Measurements from ENCODE around the gene PARPBP.

DNA sequence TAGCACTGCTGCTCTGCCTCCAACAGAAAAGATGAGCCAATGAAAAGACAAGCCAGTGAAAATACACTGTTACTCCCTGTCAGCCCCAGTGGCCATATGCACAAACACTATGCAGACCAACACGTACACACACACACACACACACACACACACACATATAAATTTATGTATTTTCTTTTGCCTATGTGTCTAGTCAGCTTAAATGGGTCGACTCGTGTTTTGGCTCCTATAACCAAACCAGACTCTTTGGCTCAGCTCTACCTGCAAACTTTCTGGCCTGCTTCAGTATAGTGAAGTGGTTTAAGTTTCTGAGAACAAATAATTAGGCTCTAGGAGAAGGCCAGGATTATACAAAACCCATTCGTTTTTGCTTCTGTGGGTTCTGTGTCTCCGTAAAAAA, 108.0 kb downstream of the PARPBP start:
- TF ChIP-seq, protein P1, sequence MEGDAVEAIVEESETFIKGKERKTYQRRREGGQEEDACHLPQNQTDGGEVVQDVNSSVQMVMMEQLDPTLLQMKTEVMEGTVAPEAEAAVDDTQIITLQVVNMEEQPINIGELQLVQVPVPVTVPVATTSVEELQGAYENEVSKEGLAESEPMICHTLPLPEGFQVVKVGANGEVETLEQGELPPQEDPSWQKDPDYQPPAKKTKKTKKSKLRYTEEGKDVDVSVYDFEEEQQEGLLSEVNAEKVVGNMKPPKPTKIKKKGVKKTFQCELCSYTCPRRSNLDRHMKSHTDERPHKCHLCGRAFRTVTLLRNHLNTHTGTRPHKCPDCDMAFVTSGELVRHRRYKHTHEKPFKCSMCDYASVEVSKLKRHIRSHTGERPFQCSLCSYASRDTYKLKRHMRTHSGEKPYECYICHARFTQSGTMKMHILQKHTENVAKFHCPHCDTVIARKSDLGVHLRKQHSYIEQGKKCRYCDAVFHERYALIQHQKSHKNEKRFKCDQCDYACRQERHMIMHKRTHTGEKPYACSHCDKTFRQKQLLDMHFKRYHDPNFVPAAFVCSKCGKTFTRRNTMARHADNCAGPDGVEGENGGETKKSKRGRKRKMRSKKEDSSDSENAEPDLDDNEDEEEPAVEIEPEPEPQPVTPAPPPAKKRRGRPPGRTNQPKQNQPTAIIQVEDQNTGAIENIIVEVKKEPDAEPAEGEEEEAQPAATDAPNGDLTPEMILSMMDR (IDR thresholded peaks at IDR 0.05) = no peak
- no peak for TF ChIP-seq MAX (IDR thresholded peaks at IDR 0.05; ENCODE audit: low read depth)
- TF ChIP-seq FOXM1 (IDR thresholded peaks at IDR 0.05; ENCODE audit: low read depth) = no peak
- no peak for TF ChIP-seq EZH2phosphoT487 (IDR thresholded peaks at IDR 0.05; ENCODE audit: borderline replicate concordance, low read depth)
- no peak for TF ChIP-seq RFX5 (IDR thresholded peaks at IDR 0.05; ENCODE audit: low read length)
- TF ChIP-seq YY1 (IDR thresholded peaks at IDR 0.05; ENCODE audit: low read depth) = no peak
- no peak for TF ChIP-seq GABPA (IDR thresholded peaks at IDR 0.05; ENCODE audit: low read depth)
- TF ChIP-seq TAF1 (IDR thresholded peaks at IDR 0.05; ENCODE audit: borderline replicate concordance, low read depth, low read length) = no peak
- TF ChIP-seq ZBTB33 (IDR thresholded peaks at IDR 0.05; ENCODE audit: borderline replicate concordance, low read depth) = no peak

All from SK-N-SH (cell line).